ENCODE data around the gene FLT1.

DNA sequence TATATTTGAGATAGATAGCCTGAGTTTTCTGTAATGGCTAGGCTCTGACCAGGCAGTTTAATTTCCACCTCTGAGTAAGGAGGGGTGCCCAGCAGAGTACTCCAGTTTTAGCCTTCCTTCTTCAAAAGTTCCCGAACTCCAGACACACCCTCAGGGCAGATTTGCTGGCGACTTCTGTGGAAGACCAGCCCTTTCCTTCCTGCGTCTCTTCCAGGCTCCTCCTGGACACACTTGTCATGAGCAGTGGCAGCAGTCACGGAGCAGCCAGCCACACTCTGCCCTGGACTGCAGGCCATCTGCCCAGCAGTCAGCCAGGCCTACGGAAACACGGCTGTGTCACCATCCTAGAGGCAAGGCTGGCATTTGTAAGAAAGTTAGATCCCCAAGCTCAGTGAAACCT, 6.6 kb upstream of the FLT1 start:
- TF ChIP-seq, protein P1, sequence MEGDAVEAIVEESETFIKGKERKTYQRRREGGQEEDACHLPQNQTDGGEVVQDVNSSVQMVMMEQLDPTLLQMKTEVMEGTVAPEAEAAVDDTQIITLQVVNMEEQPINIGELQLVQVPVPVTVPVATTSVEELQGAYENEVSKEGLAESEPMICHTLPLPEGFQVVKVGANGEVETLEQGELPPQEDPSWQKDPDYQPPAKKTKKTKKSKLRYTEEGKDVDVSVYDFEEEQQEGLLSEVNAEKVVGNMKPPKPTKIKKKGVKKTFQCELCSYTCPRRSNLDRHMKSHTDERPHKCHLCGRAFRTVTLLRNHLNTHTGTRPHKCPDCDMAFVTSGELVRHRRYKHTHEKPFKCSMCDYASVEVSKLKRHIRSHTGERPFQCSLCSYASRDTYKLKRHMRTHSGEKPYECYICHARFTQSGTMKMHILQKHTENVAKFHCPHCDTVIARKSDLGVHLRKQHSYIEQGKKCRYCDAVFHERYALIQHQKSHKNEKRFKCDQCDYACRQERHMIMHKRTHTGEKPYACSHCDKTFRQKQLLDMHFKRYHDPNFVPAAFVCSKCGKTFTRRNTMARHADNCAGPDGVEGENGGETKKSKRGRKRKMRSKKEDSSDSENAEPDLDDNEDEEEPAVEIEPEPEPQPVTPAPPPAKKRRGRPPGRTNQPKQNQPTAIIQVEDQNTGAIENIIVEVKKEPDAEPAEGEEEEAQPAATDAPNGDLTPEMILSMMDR (IDR thresholded peaks at IDR 0.05 in 2 of 3, conservative IDR thresholded peaks at IDR 0.05 in 1 of 3; ENCODE audit: borderline replicate concordance in 1 of 3, insufficient read depth in 1 of 3, low read depth in 2 of 3, low read length in 2 of 3) = no peak
- no peak for TF ChIP-seq EZH2 (IDR thresholded peaks at IDR 0.05)
- no peak for TF ChIP-seq POLR2A (IDR thresholded peaks at IDR 0.05; ENCODE audit: borderline replicate concordance, extremely low read depth, insufficient read depth, insufficient read length)
